ENCODE data around the gene SLC22A5. TPM values are rescaled to one million over a fixed set of nuclear protein-coding genes. Genes with fewer than 3 reads are reported as not detected.

The SLC22A5 gene
- total RNA-seq, 1 donor from 2014 or later = 11.9 TPM

Other genes with a start within 250 kb of the SLC22A5 start
- 22.6 TPM for gene P4HA2, start 141.9 kb upstream of the SLC22A5 start, total RNA-seq
- gene PDLIM4, start 112.0 kb upstream of the SLC22A5 start, total RNA-seq = 49.1 TPM
- gene SLC22A4, start 75.3 kb upstream of the SLC22A5 start, total RNA-seq = 18.1 TPM
- gene IRF1, start 121.1 kb downstream of the SLC22A5 start, total RNA-seq = 57.7 TPM
- not detected for gene IL5, start 173.8 kb downstream of the SLC22A5 start, total RNA-seq
- 29.4 TPM for gene RAD50, start 187.3 kb downstream of the SLC22A5 start, total RNA-seq